OCI-M2 (cell line): ENCODE results near the gene CHERP.
A peak's percentile ranks its signal among the peaks of the same experiment; 100 is the strongest.
"Not testable (repeated sequence)": the region's sequence is repeated elsewhere in the genome, so short reads cannot be mapped to it uniquely, and the experiment has no call there.

Experiments used
- DNase-seq: peaks from one replicate; lab custom pipeline; 2025; ENCODE audit not compliant: unreplicated experiment; lab: John Stamatoyannopoulos, UW

The CHERP gene

DNA sequence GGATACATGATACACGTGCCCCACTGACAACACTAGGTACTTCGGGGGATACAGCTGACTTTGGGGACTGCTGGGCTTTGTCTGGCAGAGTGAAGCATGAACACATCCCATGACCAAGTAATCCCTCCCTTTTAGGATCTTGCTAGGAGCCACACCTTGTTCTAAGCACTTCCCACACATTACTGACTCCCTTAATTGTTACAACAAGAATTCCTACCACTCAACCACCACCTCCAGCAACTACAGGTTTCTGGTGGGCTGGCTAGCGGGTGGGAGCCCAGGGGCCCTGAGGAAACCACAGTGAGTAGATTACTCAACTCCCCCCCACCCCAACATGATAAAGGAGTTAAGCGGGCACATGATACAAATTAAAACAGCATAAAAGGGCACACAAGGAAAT lies 37.1 kb upstream of the CHERP start:
- DNase-seq = no peak

- DNase-seq = no peak
Observed at GRCh38 chr19:16577531-16577985, 35.3 kb upstream of the CHERP start.

DNA sequence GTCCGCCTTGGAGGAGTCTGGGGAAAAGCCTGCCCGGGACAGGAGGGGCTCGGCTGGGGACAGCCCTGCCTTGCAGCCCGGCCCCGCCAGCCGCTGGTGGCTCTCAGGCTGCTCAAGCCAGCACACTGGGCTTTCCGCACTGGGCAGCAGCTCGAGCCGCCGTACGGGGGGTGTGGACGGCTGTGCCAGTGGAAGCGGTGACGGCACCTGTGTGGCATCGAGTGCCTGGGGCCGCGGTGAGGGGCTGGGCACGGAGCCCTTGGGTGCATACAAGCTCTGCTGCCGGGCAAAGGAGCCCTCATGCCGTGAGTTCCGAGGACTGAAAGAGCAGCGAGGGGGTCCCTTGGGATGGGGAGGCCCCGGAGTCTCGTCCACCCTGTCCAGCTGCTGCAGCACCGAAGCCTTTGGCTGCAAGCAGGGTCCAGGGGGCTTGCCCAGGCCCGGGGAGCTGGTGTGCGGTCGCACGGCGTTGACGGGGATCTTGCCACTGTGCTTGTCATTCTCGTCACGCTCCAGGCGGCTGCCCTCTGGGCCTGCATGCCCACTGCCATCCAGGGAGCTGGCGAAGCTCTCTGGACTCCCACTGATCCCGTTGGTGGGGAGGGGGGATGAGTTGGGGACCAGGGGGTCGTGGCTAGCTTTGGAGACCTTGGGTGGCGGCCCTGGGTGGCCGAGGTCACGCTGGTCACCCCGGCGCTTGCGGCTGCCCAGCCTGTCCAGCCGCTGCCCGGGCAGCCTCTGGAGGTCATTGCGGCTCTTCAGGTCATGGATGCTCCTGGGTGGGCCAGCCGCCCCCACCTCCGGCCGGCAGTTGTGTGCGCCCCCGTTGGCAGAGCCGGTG lies 34.7 kb upstream of the CHERP start:
- no peak for DNase-seq

- no peak for DNase-seq
Observed at GRCh38 chr19:16575861-16576689, 33.8 kb upstream of the CHERP start.

- DNase-seq = no peak
Observed at GRCh38 chr19:16575282-16575681, 33.0 kb upstream of the CHERP start.

GRCh38 chr19:16573925-16574324 lies 31.7 kb upstream of the CHERP start:
- no peak for DNase-seq

- no peak for DNase-seq
Observed at GRCh38 chr19:16573296-16573695, 31.1 kb upstream of the CHERP start.

- DNase-seq = peak; percentile 98
Observed at GRCh38 chr19:16572332-16573211, 30.3 kb upstream of the CHERP start, which contains the start of gene SLC35E1. Gene SLC35E1, minus strand, starts transcription at chr19:16572415. Its CDS starts 51 bp downstream, at chr19:16572364.

- no peak for DNase-seq
Observed at GRCh38 chr19:16571822-16572331, 29.6 kb upstream of the CHERP start.

GRCh38 chr19:16571283-16571682 lies 29.0 kb upstream of the CHERP start:
- DNase-seq = peak; percentile 25

DNA sequence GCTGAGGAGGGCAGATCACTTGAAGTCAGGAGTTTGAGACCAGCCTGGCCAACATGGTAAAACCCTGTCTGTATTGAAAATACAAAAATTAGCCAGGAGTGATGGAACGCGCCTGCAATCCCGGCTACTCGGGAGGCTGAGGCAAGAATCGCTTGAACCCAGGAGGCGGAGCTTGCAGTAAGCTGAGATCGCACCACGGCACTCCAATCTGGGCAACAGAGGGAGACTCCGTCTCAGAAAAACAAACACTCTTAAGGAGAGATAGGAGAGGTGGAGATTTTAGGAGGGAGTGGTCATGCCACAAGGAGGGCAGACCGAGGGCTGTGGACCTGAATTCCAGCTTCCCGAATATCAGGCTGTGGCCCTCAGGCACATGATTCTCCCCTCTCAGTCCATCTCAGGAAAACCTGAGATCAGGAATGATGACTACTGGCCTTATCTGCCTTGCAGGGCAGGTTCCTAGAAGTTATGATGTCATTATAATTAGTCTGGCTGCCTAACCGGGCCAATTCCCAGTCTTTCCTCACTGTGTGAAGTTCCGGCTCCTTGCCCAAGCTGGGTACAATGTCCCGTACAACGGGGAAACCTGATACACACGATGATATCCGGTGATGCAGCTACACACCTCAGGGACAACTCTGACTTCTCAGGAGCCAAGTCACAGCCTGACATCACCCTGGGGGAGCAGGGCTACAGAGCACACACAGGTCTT lies 27.5 kb upstream of the CHERP start:
- DNase-seq = no peak

DNA sequence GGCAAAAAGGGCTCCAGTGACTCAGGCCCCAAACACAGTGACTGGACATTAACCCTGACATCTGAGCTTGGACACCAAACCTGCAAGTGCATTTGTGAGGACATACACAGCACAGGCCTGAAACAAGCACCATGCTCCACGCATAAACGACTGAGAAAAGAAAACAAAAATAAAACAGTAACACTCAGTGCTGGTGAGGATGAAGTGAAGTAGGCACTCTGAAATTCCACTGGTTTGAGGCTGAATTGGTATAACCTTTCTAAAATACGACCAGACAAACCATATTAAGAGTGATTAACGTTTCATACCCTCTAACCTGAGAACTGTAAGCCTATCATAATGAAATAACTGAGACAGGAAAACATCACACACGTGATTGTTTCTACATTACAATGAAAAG lies 24.5 kb upstream of the CHERP start:
- no peak for DNase-seq

DNA sequence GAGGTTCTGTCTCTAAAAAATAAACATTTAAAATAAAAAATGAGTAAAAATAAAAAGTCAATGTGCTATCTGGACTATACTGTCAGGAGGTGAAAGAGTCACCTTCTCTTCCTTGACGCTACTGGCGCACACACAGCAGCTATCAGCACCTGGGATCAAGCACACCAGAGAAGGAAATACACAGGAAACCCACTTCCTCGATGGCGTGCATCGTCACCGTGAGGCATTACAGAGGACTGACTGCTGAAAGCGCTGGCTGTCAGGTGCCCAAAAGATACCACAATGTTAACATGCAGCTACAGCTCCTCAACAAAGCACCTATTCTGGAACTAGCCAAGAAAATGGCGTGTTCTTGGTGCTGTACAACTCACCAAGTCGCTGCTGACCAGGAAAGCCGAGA lies 23.9 kb upstream of the CHERP start:
- DNase-seq = no peak

GRCh38 chr19:16564842-16565241 lies 22.6 kb upstream of the CHERP start:
- no peak for DNase-seq

- no peak for DNase-seq
Observed at GRCh38 chr19:16562608-16563025, 20.4 kb upstream of the CHERP start.

DNA sequence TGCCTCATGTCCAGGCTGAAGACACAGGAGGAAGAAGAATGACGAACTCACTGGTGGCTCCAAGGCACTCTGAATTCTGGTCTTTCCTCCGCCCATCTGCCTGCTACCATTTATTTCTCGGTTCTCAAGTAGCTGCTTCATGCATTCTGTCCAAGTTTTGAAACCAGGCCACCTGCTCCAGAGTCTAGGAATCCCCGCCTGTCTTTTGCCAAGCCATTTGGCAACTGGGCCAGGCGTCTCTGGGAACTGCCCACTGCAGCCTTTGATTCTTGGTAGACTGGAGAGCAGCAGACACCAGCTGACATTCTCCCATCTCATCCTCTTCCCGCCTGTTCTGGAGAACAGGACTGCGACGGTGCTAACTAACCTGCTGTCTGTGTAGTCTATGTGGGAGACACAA lies 19.1 kb upstream of the CHERP start:
- DNase-seq = no peak

GRCh38 chr19:16559780-16560276 lies 17.6 kb upstream of the CHERP start:
- no peak for DNase-seq

DNA sequence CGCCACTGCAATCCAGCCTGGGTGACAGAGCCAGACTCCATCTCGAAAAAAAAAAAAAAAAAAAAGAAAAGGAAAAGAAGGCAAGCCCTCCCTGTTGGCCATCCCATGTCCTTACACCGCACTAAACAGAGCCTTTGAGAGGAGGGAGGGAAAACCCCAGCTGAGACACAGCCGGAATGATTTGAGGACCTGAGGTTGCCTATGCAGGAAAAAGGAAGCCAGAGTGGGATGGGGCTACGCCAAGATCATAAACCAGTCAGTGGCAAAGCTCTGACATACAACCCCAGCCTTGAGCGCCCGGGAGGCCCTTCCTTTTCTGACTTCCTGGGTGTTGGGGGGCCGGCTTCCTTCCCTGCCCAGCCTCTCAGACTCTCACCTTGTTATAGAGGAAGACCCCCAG lies 12.5 kb upstream of the CHERP start:
- no peak for DNase-seq

- DNase-seq = not testable (repeated sequence)
Observed at GRCh38 chr19:16551902-16552301, 9.7 kb upstream of the CHERP start.

GRCh38 chr19:16548956-16549355 lies 6.7 kb upstream of the CHERP start:
- DNase-seq = no peak
